Endothelial cell of umbilical vein (primary cell): Measurements from ENCODE around the gene CCDC92B. TPM values are rescaled to one million over a fixed set of nuclear protein-coding genes. Genes with fewer than 3 reads are reported as not detected.

Source experiments
- BruUV-seq: library from RNA; stranded (reverse); fragments of 400-500 nt; replicated peaks from 2 replicates; lab custom pipeline; 2021; lab: Mats Ljungman, UMichigan
- CTCF ChIA-PET: fragments of 300-600, 350-600 bp; sonication (Branson Sonifier 250); formaldehyde crosslinking; loops from one replicate; lab custom pipeline; 2021; ENCODE audit warnings: antibody characterized with exemption, inconsistent platforms; lab: Charles Lee
- POLR2A ChIA-PET: fragments of 300-600, 350-600 bp; sonication (Branson Sonifier 250); formaldehyde crosslinking; loops from one replicate; lab custom pipeline; 2021; ENCODE audit warnings: antibody characterized with exemption, inconsistent platforms; lab: Charles Lee
- DNase-seq: peaks from one replicate; pipeline ENCODE4 v3.0.0-alpha.2; 2011; ENCODE audit warnings: low read depth, low spot score
- FAIRE-seq: peaks from 2 replicates; lab custom pipeline; 2011; peaks lifted over from hg19 to GRCh38; lab: Jason Lieb, UNC
- H2AFZ ChIP-seq: 2 replicates; pipeline ENCODE4 v1.6.0; 2012; ENCODE audit warnings: low read depth, low read length, control low read depth, inconsistent platforms
- H3K27ac ChIP-seq: 2 replicates; pipeline ENCODE4 v1.5.1; 2011; ENCODE audit warnings: low read depth, mild to moderate bottlenecking, control low read depth, low read length, moderate library complexity; ENCODE audit not compliant: insufficient read depth
- H3K27me3 ChIP-seq, 2 experiments: 2 replicates each; pipeline versions ENCODE4 v1.6.0 to v1.6.1; 2011; ENCODE audit warnings: low read length in 2 of 2, mixed read lengths in 1 of 2; ENCODE audit not compliant: control insufficient read depth in 2 of 2, insufficient read depth in 2 of 2
- H3K36me3 ChIP-seq, 2 experiments: 2 replicates in 1 of 2; 3 replicates in 1 of 2; pipeline ENCODE4 v1.5.1; 2011; ENCODE audit warnings: low read length in 2 of 2, mild to moderate bottlenecking in 1 of 2, moderate library complexity in 1 of 2; ENCODE audit not compliant: control insufficient read depth in 2 of 2, insufficient read depth in 2 of 2; ENCODE audit errors: extremely low read depth in 1 of 2
- H3K4me1 ChIP-seq: 3 replicates; pipeline ENCODE4 v1.5.1; 2011; ENCODE audit warnings: mild to moderate bottlenecking, low read length; ENCODE audit not compliant: control insufficient read depth, insufficient read depth; ENCODE audit errors: extremely low read depth
- H3K4me2 ChIP-seq: 2 replicates; pipeline ENCODE4 v1.6.1; 2011; ENCODE audit warnings: low read length, control low read depth, mixed read lengths; ENCODE audit not compliant: insufficient read depth
- H3K4me3 ChIP-seq, 3 experiments: fragments of 200-600 bp in 1 of 3; sonication (generic), shearing (Covaris generic) in 1 of 3; replicated peaks in 1 of 3; 2 replicates each; pipeline ENCODE4 v1.5.1; 2011 to 2016; ENCODE audit warnings: control low read depth in 3 of 3, low read length in 3 of 3, mild to moderate bottlenecking in 2 of 3, inconsistent platforms in 1 of 3, low read depth in 1 of 3, moderate library complexity in 1 of 3; ENCODE audit not compliant: insufficient read depth in 1 of 3
- H3K79me2 ChIP-seq: 2 replicates; pipeline ENCODE4 v1.6.0; 2012; ENCODE audit warnings: low read length, inconsistent platforms; ENCODE audit not compliant: control insufficient read depth, insufficient read depth
- H3K9ac ChIP-seq: replicated peaks from 2 replicates; pipeline ENCODE3; 2011; ENCODE audit warnings: low read length, control low read depth; ENCODE audit not compliant: insufficient read depth; ENCODE audit errors: extremely low read depth
- H3K9me1 ChIP-seq: replicated peaks from 3 replicates; pipeline ENCODE4 v1.6.0; 2011; ENCODE audit warnings: mild to moderate bottlenecking, low read length; ENCODE audit not compliant: control insufficient read depth, insufficient read depth; ENCODE audit errors: extremely low read depth
- H3K9me3 ChIP-seq: replicated peaks from 2 replicates; pipeline ENCODE4 v1.5.1; 2012; ENCODE audit warnings: low read length, inconsistent platforms; ENCODE audit not compliant: control insufficient read depth, insufficient read depth
- H4K20me1 ChIP-seq: replicated peaks from 2 replicates; pipeline ENCODE3; 2011; ENCODE audit warnings: mild to moderate bottlenecking, low read length; ENCODE audit not compliant: control insufficient read depth, insufficient read depth; ENCODE audit errors: extremely low read depth
- FOS ChIP-seq: IDR thresholded peaks from 2 replicates; pipeline ENCODE4 v1.6.1; 2011; ENCODE audit warnings: mild to moderate bottlenecking, low read length, moderate library complexity, borderline replicate concordance; ENCODE audit not compliant: insufficient read depth
- GATA2 ChIP-seq: IDR thresholded peaks from 2 replicates; pipeline ENCODE4 v1.7.0; 2011; ENCODE audit warnings: low read depth, mild to moderate bottlenecking, moderate library complexity, mixed read lengths, low read length; ENCODE audit not compliant: insufficient read length, insufficient read depth
- MYC ChIP-seq: IDR thresholded peaks from one replicate; pipeline ENCODE4 v1.6.1; 2011; ENCODE audit warnings: mild to moderate bottlenecking, low read depth, low read length
- POLR2AphosphoS5 ChIP-seq: IDR thresholded peaks from 2 replicates; pipeline ENCODE4 v1.6.1; 2012; ENCODE audit warnings: low read depth, mild to moderate bottlenecking, control low read depth, low read length, moderate library complexity; ENCODE audit not compliant: insufficient read depth
- dilution Hi-C: fragments of 300-500 bp; cut with MboI; formaldehyde crosslinking; loops from one replicate; pipeline ENCODE4 v1.15.0; 2019; ENCODE audit warnings: low sequenced_read_pairs; ENCODE audit not compliant: extremely low pct_ligation_motif_present
- intact Hi-C: fragments of 100-400 bp; cut with micrococcal nuclease; formaldehyde crosslinking; loops from one replicate; pipeline ENCODE4 v1.10.0; 2022
- polyA plus RNA-seq, 4 experiments: library from polyadenylated mRNA; depleted of rRNA in 3 of 4; stranded (reverse) in 3 of 4; unstranded in 1 of 4; fragments of >200 nt; gene quantifications; 2 replicates each; pipeline versions ENCODE4 v1.2.1 to v1.2.3, GENCODE V29; 2011 to 2012; ENCODE audit warnings: missing spikeins in 1 of 4
- total RNA-seq: library from RNA; stranded (reverse); gene quantifications from 2 replicates; pipeline ENCODE4 v1.2.3, GENCODE V29; 2021
- TF ChIP-seq, protein P1 (sequence below): IDR thresholded peaks from 2 replicates; pipeline ENCODE4 v1.6.1; 2011; ENCODE audit not compliant: insufficient read depth, insufficient read length
- TF ChIP-seq, protein P2 (sequence below), 2 donors: IDR thresholded peaks; 1 replicate in 1 of 2; 2 replicates in 1 of 2; pipeline ENCODE4 v1.5.1; 2011; ENCODE audit warnings: low read length in 2 of 2, mild to moderate bottlenecking in 2 of 2, moderate library complexity in 2 of 2, control low read depth in 1 of 2, inconsistent platforms in 1 of 2, low read depth in 1 of 2; ENCODE audit not compliant: insufficient read depth in 1 of 2; ENCODE audit errors: extremely low read depth in 1 of 2

CCDC92B gene
- total and polyA plus RNA-seq, 2 donors (not counting 3 experiments of a cell fraction or from before 2014, with no cell fraction given), result not detected

- Histone ChIP-seq H2AFZ (no peak overlapping the region), H3K9ac (no peak overlapping the region), H3K4me2 (no peak overlapping the region), H3K27ac (no peak overlapping the region), H3K9me3 (no peaks in the 10 kb centered on the region), H3K4me3 (no peak overlapping the region), H3K4me1 (no peaks in the 10 kb centered on the region), H3K79me2 (no peaks in the 10 kb centered on the region), H3K9me1 (no peaks in the 10 kb centered on the region), H3K36me3 (no peaks in the 10 kb centered on the region), H3K27me3 (no peaks in the 10 kb centered on the region), H4K20me1 (no peaks in the 10 kb centered on the region)
- no TSS peak for BruUV-seq
- intact Hi-C loops (no loop called here), dilution Hi-C loops (no loop called here)
- FAIRE-seq (no peak), DNase-seq (no peak)
- ChIA-PET CTCF (no interaction called here), POLR2A (no interaction called here)
- TF ChIP-seq FOS, result no peak
- no peak for TF ChIP-seq GATA2
- no peak for TF ChIP-seq POLR2AphosphoS5
- TF ChIP-seq, protein P1, sequence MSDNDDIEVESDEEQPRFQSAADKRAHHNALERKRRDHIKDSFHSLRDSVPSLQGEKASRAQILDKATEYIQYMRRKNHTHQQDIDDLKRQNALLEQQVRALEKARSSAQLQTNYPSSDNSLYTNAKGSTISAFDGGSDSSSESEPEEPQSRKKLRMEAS, result no peak
- no peak for TF ChIP-seq MYC
- TF ChIP-seq, protein P2, sequence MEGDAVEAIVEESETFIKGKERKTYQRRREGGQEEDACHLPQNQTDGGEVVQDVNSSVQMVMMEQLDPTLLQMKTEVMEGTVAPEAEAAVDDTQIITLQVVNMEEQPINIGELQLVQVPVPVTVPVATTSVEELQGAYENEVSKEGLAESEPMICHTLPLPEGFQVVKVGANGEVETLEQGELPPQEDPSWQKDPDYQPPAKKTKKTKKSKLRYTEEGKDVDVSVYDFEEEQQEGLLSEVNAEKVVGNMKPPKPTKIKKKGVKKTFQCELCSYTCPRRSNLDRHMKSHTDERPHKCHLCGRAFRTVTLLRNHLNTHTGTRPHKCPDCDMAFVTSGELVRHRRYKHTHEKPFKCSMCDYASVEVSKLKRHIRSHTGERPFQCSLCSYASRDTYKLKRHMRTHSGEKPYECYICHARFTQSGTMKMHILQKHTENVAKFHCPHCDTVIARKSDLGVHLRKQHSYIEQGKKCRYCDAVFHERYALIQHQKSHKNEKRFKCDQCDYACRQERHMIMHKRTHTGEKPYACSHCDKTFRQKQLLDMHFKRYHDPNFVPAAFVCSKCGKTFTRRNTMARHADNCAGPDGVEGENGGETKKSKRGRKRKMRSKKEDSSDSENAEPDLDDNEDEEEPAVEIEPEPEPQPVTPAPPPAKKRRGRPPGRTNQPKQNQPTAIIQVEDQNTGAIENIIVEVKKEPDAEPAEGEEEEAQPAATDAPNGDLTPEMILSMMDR (IDR thresholded peaks at IDR 0.05; ENCODE audit: extremely low read depth in 1 of 2, insufficient read depth in 1 of 2, low read depth in 1 of 2, low read length in 2 of 2), result no peak
Measured at GRCh38 chr17:2731807-2732206, 17.6 kb downstream of the CCDC92B start.
